GM19035 (cell line): ENCODE results near the gene TMUB1.

Source experiments
- ATAC-seq: cut with Tn5 transposase; IDR thresholded peaks from one replicate; pipeline ENCODE4 v1.9.1; 2021; ENCODE audit not compliant: unreplicated experiment

Gene TMUB1

GRCh38 chr7:151104411-151105235, 21.3 kb upstream of the TMUB1 start:
- ATAC-seq, result no peak

- no peak for ATAC-seq
Observed at GRCh38 chr7:151103973-151104372, 20.7 kb upstream of the TMUB1 start.

GRCh38 chr7:151102991-151103390, 19.7 kb upstream of the TMUB1 start:
- ATAC-seq, result no peak

GRCh38 chr7:151101621-151102396, 18.5 kb upstream of the TMUB1 start:
- ATAC-seq, result no peak

GRCh38 chr7:151100921-151101320, 17.6 kb upstream of the TMUB1 start:
- ATAC-seq, result no peak

- no peak for ATAC-seq
Observed at GRCh38 chr7:151099486-151100211, 16.4 kb upstream of the TMUB1 start.

- ATAC-seq, result no peak
Observed at GRCh38 chr7:151095828-151096475, 12.7 kb upstream of the TMUB1 start.

- ATAC-seq, result no peak
Observed at GRCh38 chr7:151095123-151095797, 12.0 kb upstream of the TMUB1 start.

- ATAC-seq, result no peak
Observed at GRCh38 chr7:151094675-151095074, 11.4 kb upstream of the TMUB1 start.

- no peak for ATAC-seq
Observed at GRCh38 chr7:151093748-151094147, 10.5 kb upstream of the TMUB1 start.

GRCh38 chr7:151091988-151092387, 8.7 kb upstream of the TMUB1 start:
- no peak for ATAC-seq

- ATAC-seq, result no peak
Observed at GRCh38 chr7:151091431-151091830, 8.1 kb upstream of the TMUB1 start.

- no peak for ATAC-seq
Observed at GRCh38 chr7:151091003-151091402, 7.7 kb upstream of the TMUB1 start.

GRCh38 chr7:151089893-151090730, 6.8 kb upstream of the TMUB1 start:
- no peak for ATAC-seq

- ATAC-seq, result no peak
Observed at GRCh38 chr7:151088856-151089699, 5.8 kb upstream of the TMUB1 start.

GRCh38 chr7:151088019-151088855, 4.9 kb upstream of the TMUB1 start:
- ATAC-seq, result no peak

GRCh38 chr7:151087245-151088018, 4.1 kb upstream of the TMUB1 start:
- no peak for ATAC-seq
